K562 (cell line): ENCODE results near the gene ZFX.
"Not testable (repeated sequence)": the region's sequence is repeated elsewhere in the genome, so short reads cannot be mapped to it uniquely, and the experiment has no call there.

Experiments
- BRD9 ChIP-seq: fragments of 450-650 bp; IDR thresholded peaks from 2 replicates; pipeline ENCODE4 v1.6.1; 2018; ENCODE audit warnings: low read depth; ENCODE audit not compliant: partially characterized antibody
- NBN ChIP-seq: fragments of 450-650 bp; IDR thresholded peaks from 2 replicates; pipeline ENCODE4 v1.6.1; 2016; ENCODE audit warnings: low read depth, mild to moderate bottlenecking
- NR2F6 ChIP-seq: fragments of 450-650 bp; formaldehyde crosslinking; IDR thresholded peaks from 2 replicates; pipeline ENCODE4 v1.4.0; 2020; ENCODE audit warnings: mild to moderate bottlenecking
- STAT5B ChIP-seq: fragments of 250-450 bp; sonication (Bioruptor Pico); IDR thresholded peaks from 2 replicates; pipeline ENCODE4 v1.8.0; 2021; ENCODE audit warnings: mild to moderate bottlenecking, inconsistent platforms
- YBX1 ChIP-seq: fragments of 450-650 bp; IDR thresholded peaks from 2 replicates; pipeline ENCODE4 v1.7.1; 2016; ENCODE audit warnings: mild to moderate bottlenecking
- ZKSCAN8 ChIP-seq: fragments of 200-800 bp; sonication (Bioruptor generic); IDR thresholded peaks from 2 replicates; pipeline ENCODE4 v1.6.1; 2016; ENCODE audit warnings: missing genetic modification characterization, missing compliant biosample characterization
- TF ChIP-seq, protein P1 (sequence below): sonication (generic); formaldehyde crosslinking; IDR thresholded peaks from 2 replicates; pipeline ENCODE4 v1.9.0; 2022; ENCODE audit warnings: mild to moderate bottlenecking, missing genetic modification reagents
- TF ChIP-seq, protein P2 (sequence below): sonication (generic); formaldehyde crosslinking; IDR thresholded peaks from 2 replicates; pipeline ENCODE4 v1.5.0; 2020; ENCODE audit warnings: missing genetic modification reagents

DNA sequence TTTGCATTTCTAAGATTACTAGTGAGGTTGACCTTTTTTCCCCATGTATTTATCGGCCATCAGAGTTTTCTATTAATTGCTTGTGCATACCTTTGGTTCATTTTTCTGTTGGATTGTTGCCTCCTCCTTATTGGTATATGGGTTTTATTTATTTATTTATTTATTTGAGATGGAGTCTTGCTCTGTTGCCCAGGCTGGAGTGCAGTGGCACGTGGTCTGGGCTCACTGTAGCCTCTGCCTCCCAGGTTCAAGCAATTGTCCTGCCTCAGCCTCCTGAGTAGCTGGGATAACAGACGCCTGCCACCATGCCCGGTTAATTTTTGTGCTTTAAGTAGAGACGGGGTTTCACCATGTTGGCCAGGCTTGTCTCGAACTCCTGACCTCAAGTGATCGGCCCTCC is 6.2 kb downstream of the ZFX start:
- not testable (repeated sequence) for TF ChIP-seq NR2F6 (CRISPR knock-in tag); STAT5B (CRISPR knock-in tag); BRD9; NBN; YBX1; ZKSCAN8 (CRISPR knock-in tag)
- TF ChIP-seq, protein P1, sequence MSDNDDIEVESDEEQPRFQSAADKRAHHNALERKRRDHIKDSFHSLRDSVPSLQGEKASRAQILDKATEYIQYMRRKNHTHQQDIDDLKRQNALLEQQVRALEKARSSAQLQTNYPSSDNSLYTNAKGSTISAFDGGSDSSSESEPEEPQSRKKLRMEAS (CRISPR knock-in tag): not testable (repeated sequence)
- TF ChIP-seq, protein P2, sequence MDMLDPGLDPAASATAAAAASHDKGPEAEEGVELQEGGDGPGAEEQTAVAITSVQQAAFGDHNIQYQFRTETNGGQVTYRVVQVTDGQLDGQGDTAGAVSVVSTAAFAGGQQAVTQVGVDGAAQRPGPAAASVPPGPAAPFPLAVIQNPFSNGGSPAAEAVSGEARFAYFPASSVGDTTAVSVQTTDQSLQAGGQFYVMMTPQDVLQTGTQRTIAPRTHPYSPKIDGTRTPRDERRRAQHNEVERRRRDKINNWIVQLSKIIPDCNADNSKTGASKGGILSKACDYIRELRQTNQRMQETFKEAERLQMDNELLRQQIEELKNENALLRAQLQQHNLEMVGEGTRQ (CRISPR knock-in tag): not testable (repeated sequence)
